B cell (primary cell): ENCODE measurements around the gene PFDN6. TPM values are rescaled to one million over a fixed set of nuclear protein-coding genes. Genes with fewer than 3 reads are reported as not detected.

ENCODE experiments used
- ATAC-seq: fragments of 200-7000 bp; cut with Tn5 transposase; one replicate; pipeline ENCODE4 v1.10.0; 2021; ENCODE audit warnings: low read depth, mild to moderate bottlenecking, moderate number of reproducible peaks, moderate library complexity
- CTCF ChIA-PET: fragments of 350-600 bp; sonication (Branson Sonifier 250); formaldehyde crosslinking; loops from one replicate; lab custom pipeline; 2021; ENCODE audit warnings: antibody characterized with exemption, inconsistent platforms; lab: Charles Lee
- POLR2A ChIA-PET: fragments of 350-600 bp; sonication (Branson Sonifier 250); formaldehyde crosslinking; loops from one replicate; lab custom pipeline; 2021; ENCODE audit warnings: antibody characterized with exemption; lab: Charles Lee
- DNase-seq: peaks from one replicate; pipeline ENCODE4 v3.0.0; 2013
- H2AFZ ChIP-seq: 2 replicates; pipeline ENCODE4 v1.6.1; 2012; ENCODE audit warnings: mild to moderate bottlenecking, low read depth, low read length; ENCODE audit not compliant: insufficient read depth, poor library complexity, severe bottlenecking
- H3K27ac ChIP-seq, 2 donors: 1 replicate in 1 of 2; 2 replicates in 1 of 2; pipeline ENCODE4 v1.5.1; 2012 to 2013; ENCODE audit warnings: low read length in 2 of 2, mild to moderate bottlenecking in 2 of 2, moderate library complexity in 1 of 2
- H3K27me3 ChIP-seq, 4 experiments: fragments of 200-600 bp in 1 of 4; sonication (generic) in 1 of 4; replicated peaks in 1 of 4; 1 replicate in 2 of 4; 2 replicates in 2 of 4; pipeline versions ENCODE4 v1.6.1 to v1.7.0; 2013 to 2016; ENCODE audit warnings: low read length in 3 of 4, mild to moderate bottlenecking in 2 of 4, mixed read lengths in 1 of 4, moderate library complexity in 1 of 4; ENCODE audit not compliant: insufficient read depth in 4 of 4, control insufficient read depth in 3 of 4; ENCODE audit errors: control extremely low read depth in 1 of 4
- H3K36me3 ChIP-seq, 2 experiments: replicated peaks in 1 of 2; 1 replicate in 1 of 2; 2 replicates in 1 of 2; pipeline versions ENCODE4 v1.6.1 to v1.7.1; 2013; ENCODE audit warnings: low read length in 1 of 2; ENCODE audit not compliant: insufficient read depth in 2 of 2, control insufficient read depth in 1 of 2; ENCODE audit errors: control extremely low read depth in 1 of 2, extremely low read depth in 1 of 2
- H3K4me1 ChIP-seq, 2 donors: fragments of 200-600 bp in 1 of 2; sonication (generic) in 1 of 2; 1 replicate in 1 of 2; 2 replicates in 1 of 2; pipeline versions ENCODE4 v1.5.1 to v1.6.1; 2013 to 2017; ENCODE audit warnings: low read length in 2 of 2; ENCODE audit not compliant: control insufficient read depth in 2 of 2, insufficient read depth in 2 of 2
- H3K4me2 ChIP-seq: replicated peaks from 2 replicates; pipeline ENCODE3; 2012; ENCODE audit warnings: mild to moderate bottlenecking, low read depth, low read length; ENCODE audit not compliant: poor library complexity, severe bottlenecking
- H3K4me3 ChIP-seq, 5 experiments: fragments of 200-600 bp in 1 of 5; sonication (generic) in 1 of 5; 1 replicate in 3 of 5; 2 replicates in 2 of 5; pipeline versions ENCODE4 v1.5.1 to v1.7.0; 2011 to 2016; ENCODE audit warnings: low read length in 4 of 5, mild to moderate bottlenecking in 4 of 5, low read depth in 2 of 5, control low read depth in 1 of 5, moderate library complexity in 1 of 5; ENCODE audit not compliant: insufficient read depth in 1 of 5; ENCODE audit errors: control extremely low read depth in 1 of 5, extremely low read depth in 1 of 5
- H3K79me2 ChIP-seq: fragments of 200-600 bp; sonication (generic); one replicate; pipeline ENCODE4 v1.6.0; 2016; ENCODE audit warnings: low read length; ENCODE audit not compliant: control insufficient read depth, insufficient read depth
- H3K9ac ChIP-seq: fragments of 200-600 bp; sonication (generic); 2 replicates; pipeline ENCODE4 v1.6.1; 2017; ENCODE audit warnings: mild to moderate bottlenecking, low read length, moderate library complexity
- H3K9me3 ChIP-seq, 3 donors: one replicate each; pipeline versions ENCODE4 v1.6.1 to v1.7.1; 2013; ENCODE audit warnings: low read length in 2 of 3; ENCODE audit not compliant: control insufficient read depth in 2 of 3, insufficient read depth in 1 of 3; ENCODE audit errors: control extremely low read depth in 1 of 3
- H4K20me1 ChIP-seq: 2 replicates; pipeline ENCODE4 v1.6.0; 2012; ENCODE audit warnings: mild to moderate bottlenecking, low read length; ENCODE audit not compliant: insufficient read depth, control insufficient read depth, poor library complexity, severe bottlenecking
- H3K27ac Mint-ChIP-seq: one replicate; pipeline ENCODE4 v1.8.0; 2021; ENCODE audit warnings: mixed read lengths
- H3K27me3 Mint-ChIP-seq: one replicate; pipeline ENCODE4 v1.8.0; 2021; ENCODE audit warnings: mixed read lengths
- H3K4me1 Mint-ChIP-seq: one replicate; pipeline ENCODE4 v1.8.0; 2021; ENCODE audit warnings: mixed read lengths
- H3K4me3 Mint-ChIP-seq: one replicate; pipeline ENCODE4 v1.8.0; 2021; ENCODE audit warnings: mixed read lengths
- H3K9me3 Mint-ChIP-seq: one replicate; pipeline ENCODE4 v1.8.0; 2022; ENCODE audit warnings: mixed read lengths; ENCODE audit not compliant: insufficient read depth
- CTCF ChIP-seq: fragments of 200-600 bp; IDR thresholded peaks from one replicate; pipeline ENCODE4 v1.8.0; 2022; ENCODE audit warnings: antibody characterized with exemption, mild to moderate bottlenecking
- EZH2 ChIP-seq: IDR thresholded peaks from 2 replicates; pipeline ENCODE4 v1.6.1; 2012; ENCODE audit warnings: borderline replicate concordance, low read depth, mild to moderate bottlenecking, moderate library complexity, low read length; ENCODE audit not compliant: insufficient read depth, poor library complexity, severe bottlenecking
- WGBS: methylation state at CpG from one replicate; pipeline ENCODE4 v1.1.5; 2013; ENCODE audit warnings: missing lambda C conversion rate; ENCODE audit not compliant: insufficient coverage; 5-methylcytosine and 5-hydroxymethylcytosine counted together
- intact Hi-C: fragments of 100-400 bp; cut with micrococcal nuclease; formaldehyde crosslinking; loops from one replicate; pipeline ENCODE4 v1.10.0; 2022
- polyA plus RNA-seq: library from polyadenylated mRNA; depleted of rRNA; stranded (reverse); fragments of >200 nt; gene quantifications from 2 replicates; pipeline ENCODE4 v1.2.3, GENCODE V29; 2012
- total RNA-seq, 2 donors: library from RNA; stranded (reverse); fragments of 120-200 nt in 1 of 2; gene quantifications; 1 replicate in 1 of 2; 2 replicates in 1 of 2; pipeline versions ENCODE4 v1.2.3 to v1.2.4, GENCODE V29; 2013 to 2022

The PFDN6 gene
- total and polyA plus RNA-seq, 2 donors (not counting 1 experiment from before 2014, with no cell fraction given), result 33.2 to 51.1 TPM

- Histone ChIP-seq H3K4me3 (peak within 1 kb of the TSS; percentile 74 to 100 (median 97)), H3K36me3 (peaks cover 0 to 45% of the 10 kb centered on the region in 2 experiments), H3K27ac (peak within 1 kb of the TSS; percentile 97 to 100), H3K27me3 (no peaks in the 10 kb centered on the region), H3K4me1 (peaks cover 47 to 69% of the 10 kb centered on the region in 2 donors), H3K4me2 (peak within 1 kb of the TSS; percentile 99), H4K20me1 (peaks cover 43% of the 10 kb centered on the region), H3K9me3 (no peaks in the 10 kb centered on the region), H2AFZ (peak within 1 kb of the TSS; percentile 41), H3K79me2 (peaks cover 90% of the 10 kb centered on the region), H3K9ac (peak within 1 kb of the TSS; percentile 100)
- H3K27ac Mint-ChIP-seq, result peak within 1 kb of the TSS; percentile 98
- POLR2A ChIA-PET, result interaction anchor here (0.6 to 4.2 kb wide), 10 partner anchors 13 to 140 kb away, joined by 3 to 40 read pairs (median 6); partner anchors contain the start of genes B3GALT4, CUTA, PFDN6 and RGL2
- DNase-seq, result peak; percentile 97
- TF ChIP-seq CTCF, result no peak
- TF ChIP-seq EZH2, result no peak
- H3K27me3 Mint-ChIP-seq, result no peaks in the 10 kb centered on the region
- ATAC-seq, result peak; percentile 54
- intact Hi-C loops, result loop anchor here (1.0 to 5.0 kb wide), 5 partner anchors 10 to 113 kb away; no protein-coding TSS in a partner anchor
- H3K9me3 Mint-ChIP-seq, result no peaks in the 10 kb centered on the region
- WGBS, result 0% methylated on average over 35 of the region's 47 CpGs
- peak within 1 kb of the TSS; percentile 100 for H3K4me3 Mint-ChIP-seq
- CTCF ChIA-PET, result interaction anchor here (1.1 to 5.7 kb wide), 8 partner anchors 10 to 476 kb away, joined by 3 to 54 read pairs (median 7); partner anchors contain the start of genes B3GALT4, RGL2 and TAP2
- H3K4me1 Mint-ChIP-seq, result peaks cover 66% of the 10 kb centered on the region
Observed at GRCh38 chr6:33313709-33314514, 24.5 kb downstream of the PFDN6 start, which contains the start of gene TAPBP. TAPBP (minus strand) TSS chr6:33314078; CDS start chr6:33314041, 37 bp downstream.
